DND-41 (cell line): ENCODE data around the gene CENPS.

Experiments
- CTCF ChIP-seq: IDR thresholded peaks from 2 replicates; pipeline ENCODE4 v1.5.1; 2012; ENCODE audit warnings: borderline replicate concordance, low read length, moderate library complexity, mild to moderate bottlenecking; ENCODE audit not compliant: poor library complexity, severe bottlenecking; ENCODE audit errors: extremely low read depth
- EZH2 ChIP-seq: IDR thresholded peaks from 3 replicates; pipeline ENCODE4 v1.6.1; 2012; ENCODE audit warnings: borderline replicate concordance, low read depth, mild to moderate bottlenecking, moderate library complexity, low read length, inconsistent platforms; ENCODE audit not compliant: severe bottlenecking

GRCh38 chr1:10386761-10387676, 43.2 kb upstream of the CENPS start:
- TF ChIP-seq CTCF (no peak), EZH2 (no peak)
